Keratinocyte (primary cell): ENCODE data around the gene CDKN2AIPNL. TPM values are rescaled to one million over a fixed set of nuclear protein-coding genes. Genes with fewer than 3 reads are reported as not detected.
"Not testable (repeated sequence)": the region's sequence is repeated elsewhere in the genome, so short reads cannot be mapped to it uniquely, and the experiment has no call there.

Experiments
- DNase-seq: peaks from one replicate; pipeline ENCODE4 v3.0.0-alpha.2; 2011; ENCODE audit warnings: low read depth, missing footprints, low spot score
- FAIRE-seq: peaks from 2 replicates; lab custom pipeline; 2011; peaks lifted over from hg19 to GRCh38; lab: Jason Lieb, UNC
- H2AFZ ChIP-seq: 2 replicates; pipeline ENCODE4 v1.6.0; 2012; ENCODE audit warnings: low read length, control low read depth, inconsistent platforms; ENCODE audit not compliant: control insufficient read depth
- H3K27ac ChIP-seq: 2 replicates; pipeline ENCODE4 v1.5.1; 2011; ENCODE audit warnings: low read length; ENCODE audit not compliant: control insufficient read depth, insufficient read depth
- H3K27me3 ChIP-seq: 3 replicates; pipeline ENCODE4 v1.6.0; 2011; ENCODE audit warnings: low read length; ENCODE audit not compliant: control insufficient read depth, insufficient read depth; ENCODE audit errors: extremely low read depth
- H3K36me3 ChIP-seq, 2 experiments: 2 replicates in 1 of 2; 3 replicates in 1 of 2; pipeline ENCODE4 v1.5.1; 2011; ENCODE audit warnings: low read length in 2 of 2, mild to moderate bottlenecking in 1 of 2; ENCODE audit not compliant: control insufficient read depth in 2 of 2, insufficient read depth in 2 of 2; ENCODE audit errors: extremely low read depth in 1 of 2
- H3K4me1 ChIP-seq: 3 replicates; pipeline ENCODE4 v1.5.1; 2011; ENCODE audit warnings: low read length; ENCODE audit not compliant: control insufficient read depth, insufficient read depth; ENCODE audit errors: extremely low read depth
- H3K4me2 ChIP-seq: 3 replicates; pipeline ENCODE4 v1.6.0; 2011; ENCODE audit warnings: low read depth, low read length; ENCODE audit not compliant: control insufficient read depth, insufficient read depth; ENCODE audit errors: extremely low read depth
- H3K4me3 ChIP-seq, 3 experiments: fragments of 200-600 bp in 1 of 3; sonication (generic) in 1 of 3; 2 replicates in 2 of 3; 3 replicates in 1 of 3; pipeline ENCODE4 v1.5.1; 2011 to 2016; ENCODE audit warnings: low read length in 3 of 3, mild to moderate bottlenecking in 3 of 3, control low read depth in 2 of 3, inconsistent platforms in 1 of 3, low read depth in 1 of 3, mixed read lengths in 1 of 3, mixed run types in 1 of 3, moderate library complexity in 1 of 3; ENCODE audit not compliant: control insufficient read depth in 2 of 3, insufficient read depth in 2 of 3; ENCODE audit errors: extremely low read depth in 1 of 3
- H3K79me2 ChIP-seq: 2 replicates; pipeline ENCODE4 v1.6.0; 2012; ENCODE audit warnings: low read length; ENCODE audit not compliant: control insufficient read depth, insufficient read depth
- H3K9ac ChIP-seq: 3 replicates; pipeline ENCODE4 v1.6.0; 2011; ENCODE audit warnings: low read length; ENCODE audit not compliant: control insufficient read depth, insufficient read depth; ENCODE audit errors: extremely low read depth
- H3K9me1 ChIP-seq: 3 replicates; pipeline ENCODE4 v1.6.0; 2011; ENCODE audit warnings: low read length; ENCODE audit not compliant: control insufficient read depth, insufficient read depth; ENCODE audit errors: extremely low read depth
- H3K9me3 ChIP-seq: 2 replicates; pipeline ENCODE4 v1.5.1; 2012; ENCODE audit warnings: low read depth, low read length; ENCODE audit not compliant: control insufficient read depth
- H4K20me1 ChIP-seq: 3 replicates; pipeline ENCODE4 v1.6.0; 2011; ENCODE audit warnings: low read length; ENCODE audit not compliant: control insufficient read depth, insufficient read depth; ENCODE audit errors: extremely low read depth
- CTCF ChIP-seq, 3 experiments: IDR thresholded peaks in 1 of 3; conservative IDR thresholded peaks in 1 of 3; optimal IDR thresholded peaks in 1 of 3; 2 replicates in 2 of 3; 3 replicates in 1 of 3; pipeline versions ENCODE3 to v1.5.1; 2011; ENCODE audit warnings: low read length in 3 of 3, mild to moderate bottlenecking in 3 of 3, moderate library complexity in 2 of 3, control low read depth in 1 of 3, inconsistent platforms in 1 of 3; ENCODE audit not compliant: insufficient read depth in 2 of 3; ENCODE audit errors: extremely low read depth in 1 of 3
- EZH2 ChIP-seq: IDR thresholded peaks from one replicate; pipeline ENCODE4 v1.6.1; 2012; ENCODE audit warnings: inconsistent platforms, mild to moderate bottlenecking, low read length, moderate library complexity
- dilution Hi-C: fragments of 300-500 bp; cut with MboI; formaldehyde crosslinking; loops from one replicate; pipeline ENCODE4 v1.7.0; 2020; ENCODE audit warnings: low sequenced_read_pairs; ENCODE audit not compliant: extremely low pct_ligation_motif_present
- polyA plus RNA-seq, 5 experiments: library from polyadenylated mRNA; depleted of rRNA in 3 of 5; stranded (reverse) in 3 of 5; stranded (forward) in 1 of 5; unstranded in 1 of 5; fragments of >200 nt; gene quantifications; 1 replicate in 1 of 5; 2 replicates in 3 of 5; 3 replicates in 1 of 5; pipeline versions ENCODE4 v1.2.1 to v1.2.3, GENCODE V29; 2011 to 2012; ENCODE audit warnings: missing spikeins in 2 of 5, low read depth in 1 of 5, low replicate concordance in 1 of 5

The CDKN2AIPNL gene
- polyA plus RNA-seq, 1 donor (not counting 4 experiments of a cell fraction or from before 2014, with no cell fraction given), result 28.4 TPM

GRCh38 chr5:134422791-134423365 is 11.2 kb upstream of the CDKN2AIPNL start:
- no peaks in the 10 kb centered on the region for H3K27me3 ChIP-seq
- H3K36me3 ChIP-seq, result no peaks in the 10 kb centered on the region
- no peak overlapping the region for H3K4me3 ChIP-seq
- no peak overlapping the region for H3K9ac ChIP-seq
- DNase-seq (no peak), FAIRE-seq (no peak)
- TF ChIP-seq EZH2 (no peak), CTCF (optimal IDR thresholded peaks at IDR 0.05 in 1 of 3, IDR thresholded peaks at IDR 0.05 in 1 of 3, conservative IDR thresholded peaks at IDR 0.05 in 1 of 3; ENCODE audit: extremely low read depth in 1 of 3, insufficient read depth in 2 of 3, low read length in 3 of 3) (no peak)
- no peak overlapping the region for H2AFZ ChIP-seq
- H3K79me2 ChIP-seq, result no peaks in the 10 kb centered on the region
- peaks cover 3% of the 10 kb centered on the region for H3K4me1 ChIP-seq
- H3K9me1 ChIP-seq, result no peaks in the 10 kb centered on the region
- H3K27ac ChIP-seq, result no peak overlapping the region
- no peak overlapping the region for H3K4me2 ChIP-seq
- dilution Hi-C loops, result no loop called here
- H4K20me1 ChIP-seq, result no peaks in the 10 kb centered on the region
- H3K9me3 ChIP-seq, result no peaks in the 10 kb centered on the region

GRCh38 chr5:134421038-134421437 is 9.4 kb upstream of the CDKN2AIPNL start:
- H4K20me1 ChIP-seq, H3K27me3 ChIP-seq, H3K9me1 ChIP-seq, H3K4me1 ChIP-seq, H3K4me2 ChIP-seq, DNase-seq, H3K27ac ChIP-seq, H3K9ac ChIP-seq, FAIRE-seq, H3K36me3 ChIP-seq, H3K4me3 ChIP-seq, H3K79me2 ChIP-seq, H3K9me3 ChIP-seq, dilution Hi-C loops, H2AFZ ChIP-seq: not testable (repeated sequence)

GRCh38 chr5:134420343-134420742 is 8.7 kb upstream of the CDKN2AIPNL start:
- no peak for DNase-seq
- no peak for FAIRE-seq
- no peak overlapping the region for H2AFZ ChIP-seq
- H3K9me3 ChIP-seq, result no peaks in the 10 kb centered on the region
- no peaks in the 10 kb centered on the region for H3K36me3 ChIP-seq
- H3K79me2 ChIP-seq, result no peaks in the 10 kb centered on the region
- H3K9me1 ChIP-seq, result no peaks in the 10 kb centered on the region
- no peak overlapping the region for H3K4me3 ChIP-seq
- dilution Hi-C loops, result no loop called here
- H3K9ac ChIP-seq, result no peak overlapping the region
- H3K4me1 ChIP-seq, result no peaks in the 10 kb centered on the region
- no peaks in the 10 kb centered on the region for H4K20me1 ChIP-seq
- TF ChIP-seq CTCF (optimal IDR thresholded peaks at IDR 0.05 in 1 of 3, IDR thresholded peaks at IDR 0.05 in 1 of 3, conservative IDR thresholded peaks at IDR 0.05 in 1 of 3; ENCODE audit: extremely low read depth in 1 of 3, insufficient read depth in 2 of 3, low read length in 3 of 3), result no peak
- TF ChIP-seq EZH2, result no peak
- H3K4me2 ChIP-seq, result no peak overlapping the region
- H3K27me3 ChIP-seq, result no peaks in the 10 kb centered on the region
- H3K27ac ChIP-seq, result no peak overlapping the region
